22Rv1 (cell line): ENCODE data around the gene GRM7.

ENCODE experiments used
- CTCF ChIP-seq: fragments of 450-650 bp; IDR thresholded peaks from 2 replicates; pipeline ENCODE4 v1.5.1; 2017; ENCODE audit warnings: mild to moderate bottlenecking
- ZFX ChIP-seq: fragments of 450-650 bp; IDR thresholded peaks from 2 replicates; pipeline ENCODE4 v1.6.1; 2017; ENCODE audit warnings: antibody characterized with exemption, borderline replicate concordance

GRCh38 chr3:7437231-7437630, 576.3 kb downstream of the GRM7 start:
- TF ChIP-seq CTCF (no peak), ZFX (no peak)
